Measurements from ENCODE around the gene GPX3. TPM values are rescaled to one million over a fixed set of nuclear protein-coding genes. Genes with fewer than 3 reads are reported as not detected.

Gene GPX3
- total RNA-seq, 1 donor from 2014 or later, result 22.8 TPM

- no peak for DNase-seq
Measured at GRCh38 chr5:151014680-151015343, 5.6 kb upstream of the GPX3 start.

- DNase-seq, result no peak
Measured at GRCh38 chr5:151015974-151016587, 4.3 kb upstream of the GPX3 start.

- DNase-seq, result no peak
Measured at GRCh38 chr5:151016700-151017099, 3.7 kb upstream of the GPX3 start.

- DNase-seq, result no peak
Measured at GRCh38 chr5:151017897-151018296, 2.5 kb upstream of the GPX3 start.

- DNase-seq, result no peak
Measured at GRCh38 chr5:151018846-151019245, 1.5 kb upstream of the GPX3 start.

GRCh38 chr5:151019331-151019730, 1.1 kb upstream of the GPX3 start:
- no peak for DNase-seq

- DNase-seq, result no peak
Measured at GRCh38 chr5:151021746-151022145, 1.4 kb downstream of the GPX3 start.

- no peak for DNase-seq
Measured at GRCh38 chr5:151022511-151023018, 2.2 kb downstream of the GPX3 start.

GRCh38 chr5:151023047-151023615, 2.7 kb downstream of the GPX3 start:
- peak; percentile 37 for DNase-seq

GRCh38 chr5:151023651-151024050, 3.3 kb downstream of the GPX3 start:
- DNase-seq, result peak; percentile 77

- DNase-seq, result no peak
Measured at GRCh38 chr5:151024440-151025249, 4.3 kb downstream of the GPX3 start.

- no peak for DNase-seq
Measured at GRCh38 chr5:151025250-151025606, 4.8 kb downstream of the GPX3 start.

- DNase-seq, result no peak
Measured at GRCh38 chr5:151026088-151026487, 5.7 kb downstream of the GPX3 start.

- DNase-seq, result no peak
Measured at GRCh38 chr5:151026679-151027078, 6.3 kb downstream of the GPX3 start.

GRCh38 chr5:151027961-151028479, 7.6 kb downstream of the GPX3 start:
- no peak for DNase-seq

GRCh38 chr5:151028717-151029116, 8.3 kb downstream of the GPX3 start:
- no peak for DNase-seq

GRCh38 chr5:151029179-151030055, 9.0 kb downstream of the GPX3 start:
- DNase-seq, result no peak

- DNase-seq, result no peak
Measured at GRCh38 chr5:151030056-151030336, 9.6 kb downstream of the GPX3 start.

GRCh38 chr5:151030379-151030778, 10.0 kb downstream of the GPX3 start:
- DNase-seq, result no peak

GRCh38 chr5:151031554-151031953, 11.2 kb downstream of the GPX3 start:
- DNase-seq, result no peak

GRCh38 chr5:151033217-151033934, 13.0 kb downstream of the GPX3 start:
- DNase-seq, result no peak
